Smooth muscle cell (in vitro differentiated cells): ENCODE results near the gene B3GNT5. TPM values are rescaled to one million over a fixed set of nuclear protein-coding genes. Genes with fewer than 3 reads are reported as not detected.

ENCODE experiments used
- DNase-seq: peaks from one replicate; lab custom pipeline; 2025; ENCODE audit not compliant: unreplicated experiment; lab: John Stamatoyannopoulos, UW
- H2AFZ ChIP-seq: fragments of 200-600 bp; sonication (generic); 2 replicates; pipeline ENCODE4 v1.6.0; 2016; ENCODE audit warnings: antibody characterized with exemption, low read depth, mild to moderate bottlenecking
- H3F3A ChIP-seq: fragments of 200-600 bp; sonication (generic); 2 replicates; pipeline ENCODE4 v1.6.0; 2017; ENCODE audit warnings: antibody characterized with exemption, low read depth
- H3K27ac ChIP-seq: fragments of 200-600 bp; sonication (generic); 2 replicates; pipeline ENCODE4 v1.5.1; 2016; ENCODE audit warnings: low read depth, mild to moderate bottlenecking
- H3K27me3 ChIP-seq: fragments of 200-600 bp; sonication (generic); 2 replicates; pipeline ENCODE4 v1.6.1; 2016; ENCODE audit warnings: low read depth, mild to moderate bottlenecking
- H3K36me3 ChIP-seq: fragments of 200-600 bp; sonication (generic); 2 replicates; pipeline ENCODE4 v1.5.1; 2016; ENCODE audit warnings: low read depth
- H3K4me1 ChIP-seq: fragments of 200-600 bp; sonication (generic); 2 replicates; pipeline ENCODE4 v1.5.1; 2016; ENCODE audit warnings: low read depth
- H3K4me2 ChIP-seq: fragments of 200-600 bp; sonication (generic); 2 replicates; pipeline ENCODE4 v1.6.0; 2016; ENCODE audit warnings: mild to moderate bottlenecking
- H3K4me3 ChIP-seq: fragments of 200-600 bp; sonication (generic); 2 replicates; pipeline ENCODE4 v1.5.1; 2016; ENCODE audit warnings: mild to moderate bottlenecking
- H3K79me2 ChIP-seq: fragments of 200-600 bp; sonication (generic); 2 replicates; pipeline ENCODE4 v1.6.0; 2016; ENCODE audit warnings: low read depth, mild to moderate bottlenecking
- H3K9ac ChIP-seq: fragments of 200-600 bp; sonication (generic); 2 replicates; pipeline ENCODE4 v1.6.0; 2016; ENCODE audit warnings: low read depth
- H3K9me3 ChIP-seq: fragments of 200-600 bp; sonication (generic); replicated peaks from 2 replicates; pipeline ENCODE4 v1.5.1; 2016; ENCODE audit warnings: low read depth
- H4K20me1 ChIP-seq: fragments of 200-600 bp; sonication (generic); 2 replicates; pipeline ENCODE4 v1.6.0; 2016; ENCODE audit warnings: low read depth
- CTCF ChIP-seq: fragments of 200-600 bp; sonication (generic); IDR thresholded peaks from 2 replicates; pipeline ENCODE4 v1.5.1; 2017; ENCODE audit warnings: borderline replicate concordance, mild to moderate bottlenecking, antibody characterized with exemption; ENCODE audit not compliant: insufficient read depth, poor library complexity, severe bottlenecking
- WGBS: methylation state at CpG from one replicate; pipeline ENCODE4 v1.1.7; 2016; ENCODE audit warnings: low lambda C conversion rate; 5-methylcytosine and 5-hydroxymethylcytosine counted together
- polyA plus RNA-seq: library from polyadenylated mRNA; unstranded; fragments of >200 nt; fragmentation: Nextera tagmentation; extraction: Ambion mirVana; gene quantifications from 2 replicates; pipeline ENCODE4 v1.2.1, GENCODE V29; 2016
- total RNA-seq: library from RNA; depleted of rRNA; stranded (reverse); fragments of >200 nt; gene quantifications from 2 replicates; pipeline ENCODE4 v1.2.3, GENCODE V29; 2014

B3GNT5 gene
- total and polyA plus RNA-seq, 2 experiments from 2014 or later, result 7.2 to 11.5 TPM

- H3K9ac ChIP-seq, result no peak overlapping the region
- no peak for TF ChIP-seq CTCF
- 60% methylated on average over 5 of the region's 5 CpGs for WGBS
- H3K4me1 ChIP-seq, result peaks cover 38% of the 10 kb centered on the region
- H3K4me3 ChIP-seq, result no peak overlapping the region
- no peaks in the 10 kb centered on the region for H3K9me3 ChIP-seq
- H3K27ac ChIP-seq, result peak overlapping the region; percentile 83
- H3F3A ChIP-seq, result peaks cover 9% of the 10 kb centered on the region
- peaks cover 29% of the 10 kb centered on the region for H3K79me2 ChIP-seq
- DNase-seq, result no peak
- H3K4me2 ChIP-seq, result no peak overlapping the region
- no peaks in the 10 kb centered on the region for H3K27me3 ChIP-seq
- no peak overlapping the region for H2AFZ ChIP-seq
- no peaks in the 10 kb centered on the region for H3K36me3 ChIP-seq
- H4K20me1 ChIP-seq, result peaks cover 16% of the 10 kb centered on the region
Measured at GRCh38 chr3:183264268-183264667, 11.2 kb downstream of the B3GNT5 start.

- 49% methylated on average over 15 of the region's 15 CpGs for WGBS
- H3K9me3 ChIP-seq, result no peaks in the 10 kb centered on the region
- no peak overlapping the region for H3K4me3 ChIP-seq
- H3K27ac ChIP-seq, result peak overlapping the region; percentile 83
- H2AFZ ChIP-seq, result no peak overlapping the region
- H3F3A ChIP-seq, result peaks cover 9% of the 10 kb centered on the region
- peaks cover 38% of the 10 kb centered on the region for H3K4me1 ChIP-seq
- H3K4me2 ChIP-seq, result peak overlapping the region; percentile 63
- peak overlapping the region; percentile 45 for H3K9ac ChIP-seq
- peaks cover 29% of the 10 kb centered on the region for H3K79me2 ChIP-seq
- TF ChIP-seq CTCF, result no peak
- no peaks in the 10 kb centered on the region for H3K27me3 ChIP-seq
- DNase-seq, result no peak
- H3K36me3 ChIP-seq, result peaks cover 5% of the 10 kb centered on the region
- H4K20me1 ChIP-seq, result peaks cover 16% of the 10 kb centered on the region
Measured at GRCh38 chr3:183265157-183265642, 12.1 kb downstream of the B3GNT5 start.

GRCh38 chr3:183265834-183266417, 12.9 kb downstream of the B3GNT5 start:
- TF ChIP-seq CTCF, result no peak
- no peak for DNase-seq
- H3K27me3 ChIP-seq, result no peaks in the 10 kb centered on the region
- H3K4me2 ChIP-seq, result peak overlapping the region; percentile 63
- 63% methylated on average over 5 of the region's 5 CpGs for WGBS
- peaks cover 38% of the 10 kb centered on the region for H3K4me1 ChIP-seq
- H3K79me2 ChIP-seq, result peaks cover 28% of the 10 kb centered on the region
- no peak overlapping the region for H2AFZ ChIP-seq
- H3K9me3 ChIP-seq, result no peaks in the 10 kb centered on the region
- peaks cover 6% of the 10 kb centered on the region for H3K36me3 ChIP-seq
- H3F3A ChIP-seq, result peaks cover 9% of the 10 kb centered on the region
- peak overlapping the region; percentile 39 for H3K9ac ChIP-seq
- peak overlapping the region; percentile 83 for H3K27ac ChIP-seq
- no peak overlapping the region for H3K4me3 ChIP-seq
- H4K20me1 ChIP-seq, result peaks cover 16% of the 10 kb centered on the region

GRCh38 chr3:183266454-183266853, 13.4 kb downstream of the B3GNT5 start:
- H4K20me1 ChIP-seq, result peaks cover 16% of the 10 kb centered on the region
- peak overlapping the region; percentile 39 for H3K9ac ChIP-seq
- H2AFZ ChIP-seq, result no peak overlapping the region
- H3K27me3 ChIP-seq, result no peaks in the 10 kb centered on the region
- no peak for TF ChIP-seq CTCF
- peaks cover 9% of the 10 kb centered on the region for H3F3A ChIP-seq
- peaks cover 6% of the 10 kb centered on the region for H3K36me3 ChIP-seq
- peak overlapping the region; percentile 83 for H3K27ac ChIP-seq
- no peak for DNase-seq
- peaks cover 22% of the 10 kb centered on the region for H3K79me2 ChIP-seq
- WGBS, result 91% methylated on average over 3 of the region's 3 CpGs
- H3K4me2 ChIP-seq, result no peak overlapping the region
- H3K4me3 ChIP-seq, result no peak overlapping the region
- H3K4me1 ChIP-seq, result peaks cover 38% of the 10 kb centered on the region
- H3K9me3 ChIP-seq, result no peaks in the 10 kb centered on the region
